Ammon's horn (tissue), 1 donor: ENCODE data around the gene UVSSA.
"Not testable (repeated sequence)": the region's sequence is repeated elsewhere in the genome, so short reads cannot be mapped to it uniquely, and the experiment has no call there.

Experiments
- DNase-seq: peaks from one replicate; pipeline ENCODE4 v3.0.0-alpha.2; 2016; ENCODE audit warnings: low spot score

Gene UVSSA

DNA sequence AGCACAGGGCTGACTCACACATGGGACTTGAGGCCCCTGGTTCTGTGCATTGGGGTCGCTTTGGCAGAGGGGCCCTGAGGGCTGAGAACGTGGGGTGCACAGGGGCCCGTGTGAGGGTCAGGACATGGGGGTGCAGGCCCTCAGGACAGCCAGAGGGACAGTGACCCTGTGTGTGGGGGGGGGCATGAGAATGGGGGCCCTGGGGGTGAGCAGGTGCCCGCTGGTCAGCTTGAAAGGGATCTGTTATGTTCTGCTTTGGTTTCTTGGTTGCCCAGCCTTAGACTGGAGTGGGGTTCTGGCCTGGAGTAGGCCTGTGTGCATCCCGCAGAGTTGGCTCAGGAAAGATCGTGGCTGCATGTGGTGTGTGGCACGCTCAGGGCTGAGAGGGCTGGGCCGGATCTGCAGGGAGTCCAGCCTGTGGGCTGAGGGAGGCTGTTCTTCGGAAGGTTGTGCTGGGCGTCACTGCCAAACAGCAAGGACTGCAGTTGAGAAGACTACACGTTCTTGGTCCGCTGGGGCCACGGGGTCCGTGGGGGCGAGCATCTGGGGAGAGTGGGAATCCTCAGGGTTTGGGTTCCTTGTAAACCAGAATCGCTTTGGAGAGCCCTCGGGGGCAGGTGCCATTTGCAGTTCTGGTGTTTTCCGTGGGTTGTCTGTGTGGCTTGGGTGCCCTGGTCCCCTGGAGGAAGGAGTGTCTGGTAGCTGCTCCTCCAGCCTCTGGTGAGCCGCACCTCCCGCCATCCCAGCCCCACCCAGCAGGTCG, 15.2 kb upstream of the UVSSA start:
- no peak for DNase-seq

DNA sequence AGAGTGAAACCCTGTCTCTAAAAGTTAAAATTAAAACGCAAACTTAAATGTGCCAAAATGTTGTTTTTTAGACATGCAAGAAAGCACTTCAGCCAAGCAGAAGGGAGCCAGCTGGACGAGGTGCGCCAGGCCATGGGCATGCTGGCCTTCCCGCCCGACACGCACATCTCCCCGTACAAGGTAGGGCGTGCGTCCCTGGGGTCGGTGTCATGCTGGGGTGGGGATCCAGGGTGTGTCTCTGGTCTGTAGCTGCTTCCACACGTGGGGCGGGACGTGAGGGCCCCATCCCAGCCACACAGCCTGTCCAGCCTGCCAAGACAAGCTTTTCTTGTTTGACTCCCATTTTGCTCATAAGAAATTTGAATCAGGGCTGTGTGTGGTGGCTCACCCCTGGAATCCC, 14.3 kb upstream of the UVSSA start:
- no peak for DNase-seq

DNA sequence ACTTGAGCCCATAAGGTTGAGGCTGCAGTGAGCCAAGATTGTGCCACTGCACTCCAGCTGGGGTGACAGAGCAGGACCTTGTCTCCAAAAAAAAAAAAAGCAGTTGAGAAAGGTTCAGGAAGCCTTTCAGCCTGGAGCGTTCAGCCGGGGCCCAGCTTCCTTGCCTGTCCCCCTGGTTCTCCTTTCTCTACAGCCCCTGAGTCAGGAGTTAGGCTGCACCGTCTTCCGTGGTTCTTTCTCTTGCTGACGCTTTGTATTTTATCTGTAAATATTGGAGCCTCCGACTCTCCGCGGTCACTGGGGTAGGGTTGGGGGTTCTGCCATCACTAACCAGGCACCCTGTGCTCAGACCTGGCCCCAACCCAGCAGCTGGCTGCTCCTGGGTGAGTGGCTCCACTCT, 13.8 kb upstream of the UVSSA start:
- DNase-seq, result peak; percentile 49

DNA sequence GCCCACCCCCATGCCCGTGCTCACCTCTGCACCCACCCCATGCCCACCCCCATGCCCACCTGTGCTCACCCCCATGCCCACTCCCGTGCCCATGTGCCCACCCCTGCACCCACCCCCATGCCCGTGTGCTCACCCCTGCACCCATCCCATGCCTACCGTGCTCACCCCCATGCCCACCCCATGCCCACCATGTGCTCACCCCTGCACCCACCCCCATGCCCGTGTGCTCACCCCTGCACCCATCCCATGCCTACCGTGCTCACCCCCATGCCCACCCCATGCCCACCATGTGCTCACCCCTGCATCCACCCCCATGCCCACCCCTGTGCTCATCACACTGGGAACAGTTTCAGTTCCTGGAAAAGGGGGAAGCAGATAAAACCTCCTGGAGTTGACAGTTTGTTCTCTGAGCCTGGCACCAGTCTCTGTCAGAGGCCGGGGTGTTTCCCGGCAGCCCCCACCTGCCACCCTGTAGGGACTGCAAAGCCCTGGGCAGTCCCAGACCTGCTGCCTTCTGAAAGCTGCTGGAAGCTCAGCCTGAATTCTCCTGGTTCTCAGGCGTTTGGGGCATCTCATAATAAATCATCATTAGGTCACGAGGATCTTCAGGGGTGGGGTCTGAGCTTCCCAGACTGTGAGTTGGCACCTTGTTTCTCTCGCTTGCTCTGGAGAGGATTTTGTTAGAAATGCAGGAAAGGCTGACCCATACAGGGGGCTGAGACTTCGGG, 13.0 kb upstream of the UVSSA start:
- not testable (repeated sequence) for DNase-seq

- DNase-seq, result peak; percentile 64
These were observed 12.5 kb upstream of the UVSSA start for GRCh38 chr4:1334579-1334895.

DNA sequence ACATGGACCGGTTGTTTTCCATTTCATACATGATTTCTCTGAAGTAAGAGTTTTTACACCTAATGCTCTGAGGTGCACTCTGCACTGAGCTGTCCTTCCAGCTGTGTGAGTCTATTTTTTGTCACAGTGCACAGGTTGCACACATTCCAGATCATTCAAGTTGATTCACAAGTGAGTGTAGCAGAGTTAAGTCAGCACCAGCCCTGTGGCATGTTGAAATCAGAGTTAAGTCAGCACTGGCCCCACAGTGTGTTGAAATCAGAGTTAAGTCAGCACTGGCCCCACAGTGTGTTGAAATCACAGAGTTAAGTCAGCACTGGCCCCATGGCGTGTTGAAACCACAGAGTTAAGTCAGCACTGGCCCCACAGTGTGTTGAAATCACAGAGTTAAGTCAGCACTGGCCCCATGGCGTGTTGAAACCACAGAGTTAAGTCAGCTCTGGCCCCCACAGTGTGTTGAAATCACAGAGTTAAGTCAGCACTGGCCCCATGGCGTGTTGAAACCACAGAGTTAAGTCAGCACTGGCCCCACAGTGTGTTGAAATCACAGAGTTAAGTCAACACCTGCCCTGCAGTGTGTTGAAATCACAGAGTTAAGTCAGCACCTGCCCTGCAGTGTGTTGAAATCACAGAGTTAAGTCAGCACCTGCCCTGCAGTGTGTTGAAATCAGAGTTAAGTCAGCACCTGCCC, 11.7 kb upstream of the UVSSA start:
- not testable (repeated sequence) for DNase-seq

GRCh38 chr4:1336088-1336491, 10.9 kb upstream of the UVSSA start:
- no peak for DNase-seq

DNA sequence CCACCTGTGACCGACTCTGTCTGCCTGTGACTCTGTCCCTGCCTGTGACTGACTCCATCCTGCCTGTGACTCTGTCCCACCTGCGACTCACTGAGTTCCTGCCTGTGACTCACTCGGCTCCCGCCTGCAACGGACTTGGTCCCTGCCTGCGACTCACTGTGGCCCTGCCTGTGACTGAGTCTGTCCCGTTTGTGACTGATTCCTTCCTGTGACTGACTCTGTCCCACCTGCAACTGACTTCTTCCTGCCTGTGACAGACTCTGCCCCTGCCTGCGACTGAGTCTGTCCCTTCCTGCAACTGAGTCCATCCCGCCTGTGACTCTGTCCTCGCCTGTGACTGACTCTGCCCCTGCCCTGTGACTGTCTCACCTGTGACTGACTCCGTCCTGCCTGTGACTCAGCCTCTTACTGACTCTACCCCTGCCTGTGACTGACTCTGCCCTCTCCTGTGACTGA, 9.6 kb upstream of the UVSSA start:
- no peak for DNase-seq

DNA sequence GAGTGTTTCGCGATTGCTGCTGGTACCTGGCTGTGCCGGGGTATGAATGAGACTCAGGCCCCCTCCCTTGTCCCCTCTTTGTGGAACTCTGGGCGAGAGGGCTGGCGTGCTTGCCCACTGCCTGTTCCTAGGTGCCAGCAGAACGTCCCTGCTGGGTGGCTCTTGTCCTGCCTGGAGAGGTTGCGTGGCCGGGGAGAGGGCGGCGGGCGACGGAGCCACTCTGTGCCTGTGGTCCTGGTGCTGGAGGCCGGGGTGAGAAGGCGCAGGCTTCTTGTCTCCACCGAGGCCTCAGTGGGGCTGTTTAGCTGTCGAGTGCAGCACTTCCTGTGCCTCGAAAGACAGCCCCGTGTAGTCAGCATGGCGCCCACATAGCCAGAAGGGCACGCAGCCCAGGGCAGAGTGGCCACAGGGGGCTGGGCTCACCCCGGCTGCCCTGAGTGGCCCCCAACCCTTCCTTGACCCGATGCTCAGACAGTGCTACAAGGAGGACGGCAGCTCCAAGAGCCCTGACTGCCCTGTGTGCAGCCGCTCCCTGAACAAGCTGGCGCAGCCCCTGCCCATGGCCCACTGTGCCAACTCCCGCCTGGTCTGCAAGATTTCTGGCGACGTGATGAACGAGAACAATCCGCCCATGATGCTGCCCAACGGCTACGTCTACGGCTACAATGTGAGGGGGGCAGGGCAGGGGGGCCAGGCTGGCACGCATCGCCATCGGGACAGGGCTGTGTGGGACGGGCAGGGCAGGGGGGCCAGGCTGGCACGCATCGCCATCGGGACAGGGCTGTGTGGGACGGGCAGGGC, 8.9 kb upstream of the UVSSA start:
- DNase-seq, result no peak

GRCh38 chr4:1338752-1339414, 8.1 kb upstream of the UVSSA start:
- no peak for DNase-seq

- no peak for DNase-seq
These were observed 7.5 kb upstream of the UVSSA start for GRCh38 chr4:1339489-1339888.

GRCh38 chr4:1340181-1340747, 6.7 kb upstream of the UVSSA start:
- no peak for DNase-seq

- DNase-seq, result no peak
These were observed 6.1 kb upstream of the UVSSA start for GRCh38 chr4:1340861-1341260.

DNA sequence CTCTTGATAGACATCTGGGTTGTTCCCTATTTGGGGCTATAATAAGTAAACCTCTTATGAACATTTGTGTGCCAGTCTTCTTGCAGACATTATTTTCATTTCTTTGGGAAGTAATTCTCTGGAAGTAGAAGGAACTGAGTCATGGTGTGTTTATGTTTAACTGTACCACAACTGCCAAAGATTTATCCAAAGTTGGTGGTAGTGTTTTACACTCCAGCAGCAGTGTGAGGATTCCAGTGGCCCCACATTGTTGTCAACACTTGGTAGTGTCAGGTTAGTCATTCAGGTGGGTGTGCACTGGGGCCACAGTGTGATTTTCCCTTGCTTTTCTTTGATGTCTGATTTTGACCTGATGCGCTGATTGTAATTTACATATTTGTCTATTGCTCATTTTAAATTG, 5.0 kb upstream of the UVSSA start:
- DNase-seq, result no peak

DNA sequence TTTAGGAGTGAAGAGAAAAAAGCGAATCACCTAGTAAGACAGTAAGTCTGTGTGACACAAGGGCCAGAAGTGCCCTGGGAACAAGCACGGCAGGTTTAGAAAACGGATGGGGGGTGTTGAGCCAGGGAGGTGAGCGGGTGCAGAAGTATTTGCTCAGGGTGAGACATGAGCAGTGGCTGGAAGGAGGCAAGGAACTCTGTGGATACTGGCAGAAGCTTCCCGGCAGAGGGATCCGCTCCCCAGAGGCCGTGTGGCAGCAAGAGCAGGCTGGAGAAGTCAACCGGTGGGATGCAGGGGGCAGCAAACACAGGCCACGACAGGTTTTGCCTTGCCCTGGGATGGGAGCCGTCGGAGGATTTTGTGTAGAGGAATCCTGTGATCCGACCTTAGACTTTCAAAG, 2.3 kb upstream of the UVSSA start:
- DNase-seq, result no peak

DNA sequence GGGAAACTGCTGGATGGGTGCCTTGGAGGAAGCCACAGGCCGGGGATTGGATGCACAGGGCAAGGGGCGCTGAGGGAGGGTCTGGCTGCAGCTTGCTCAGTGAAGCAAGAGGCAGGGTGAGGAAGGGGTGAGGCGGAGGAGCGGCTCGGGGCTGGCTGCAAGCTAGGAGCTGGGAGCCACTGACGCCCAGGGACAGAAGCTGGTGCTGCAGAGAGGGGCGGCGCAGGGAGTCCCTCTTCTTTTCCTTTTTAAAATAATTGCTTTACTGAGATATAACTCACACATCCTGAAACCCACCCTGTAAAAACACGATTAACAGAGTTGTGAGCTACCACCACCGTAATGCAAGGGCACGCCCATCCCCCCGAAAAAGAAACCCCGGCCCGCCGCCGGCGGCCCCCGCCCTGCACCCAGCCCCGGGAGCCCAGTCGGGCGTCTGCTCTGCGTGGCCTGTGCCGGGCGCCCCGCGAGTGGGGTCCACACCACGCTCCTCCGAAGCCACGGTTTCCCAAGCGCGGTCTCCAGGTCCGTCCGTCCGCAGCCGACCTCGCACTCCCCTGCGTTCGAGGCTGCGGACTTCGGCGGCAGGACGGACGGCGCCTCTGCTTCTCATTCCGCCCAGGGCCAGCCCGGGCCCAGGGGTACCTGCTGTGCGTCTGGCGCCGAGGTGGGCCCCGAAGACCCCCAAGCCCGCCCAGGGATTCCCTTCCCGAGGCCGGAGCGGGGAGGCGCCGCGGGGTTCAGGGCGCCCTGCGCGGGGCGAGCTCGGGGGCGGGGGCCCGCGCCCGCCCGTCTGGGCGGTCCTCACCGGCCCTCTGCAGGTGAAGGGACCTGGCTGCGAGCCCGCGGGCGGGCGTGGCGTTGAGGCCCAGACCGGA, 866 bp upstream of the UVSSA start:
- peak; percentile 79 for DNase-seq

- DNase-seq, result peak; percentile 41
These were observed 429 bp downstream of the UVSSA start for GRCh38 chr4:1347410-1347864.

- DNase-seq, result no peak
These were observed 1.1 kb downstream of the UVSSA start for GRCh38 chr4:1348014-1348513.

- DNase-seq, result no peak
These were observed 1.7 kb downstream of the UVSSA start for GRCh38 chr4:1348746-1349145.
